Left ventricle myocardium inferior (tissue), 1 donor: ENCODE data around the gene CEACAM19. TPM values are rescaled to one million over a fixed set of nuclear protein-coding genes. Genes with fewer than 3 reads are reported as not detected.

Experiments used
- DNase-seq: peaks from one replicate; pipeline ENCODE4 v3.0.0-alpha.2; 2020
- H3K27ac ChIP-seq: fragments of 200-600 bp; replicated peaks from 2 replicates; pipeline ENCODE4 v1.8.0; 2021
- H3K27me3 ChIP-seq: fragments of 200-600 bp; 2 replicates; pipeline ENCODE4 v1.8.0; 2021; ENCODE audit warnings: low read depth
- H3K36me3 ChIP-seq: fragments of 200-600 bp; 2 replicates; pipeline ENCODE4 v1.8.0; 2021
- H3K4me1 ChIP-seq: fragments of 200-600 bp; 2 replicates; pipeline ENCODE4 v1.8.0; 2021
- H3K4me3 ChIP-seq: fragments of 200-600 bp; 2 replicates; pipeline ENCODE4 v1.8.0; 2021; ENCODE audit warnings: mild to moderate bottlenecking, moderate library complexity
- H3K9me3 ChIP-seq: fragments of 200-600 bp; replicated peaks from 2 replicates; pipeline ENCODE4 v1.8.0; 2021
- CTCF ChIP-seq: fragments of 200-600 bp; IDR thresholded peaks from 2 replicates; pipeline ENCODE4 v1.8.0; 2021; ENCODE audit warnings: antibody characterized with exemption, mild to moderate bottlenecking, borderline replicate concordance
- intact Hi-C: fragments of 100-400 bp; cut with micrococcal nuclease; formaldehyde crosslinking; loops from one replicate; pipeline ENCODE4 v1.11.0; 2022
- total RNA-seq: library from RNA; stranded (reverse); fragmentation: NEBNext Ultra II Directional; extraction: Animal tissue kit (Norgen Biotek cat#: 25700); gene quantifications from one replicate; pipeline ENCODE4 v1.2.1, GENCODE V29; 2021
- donor health status: DM: no; HTN: yes; CAD: no; lungs with severe emphysema.

Gene CEACAM19
- total RNA-seq, 1 donor from 2014 or later = 2.2 TPM

DNA sequence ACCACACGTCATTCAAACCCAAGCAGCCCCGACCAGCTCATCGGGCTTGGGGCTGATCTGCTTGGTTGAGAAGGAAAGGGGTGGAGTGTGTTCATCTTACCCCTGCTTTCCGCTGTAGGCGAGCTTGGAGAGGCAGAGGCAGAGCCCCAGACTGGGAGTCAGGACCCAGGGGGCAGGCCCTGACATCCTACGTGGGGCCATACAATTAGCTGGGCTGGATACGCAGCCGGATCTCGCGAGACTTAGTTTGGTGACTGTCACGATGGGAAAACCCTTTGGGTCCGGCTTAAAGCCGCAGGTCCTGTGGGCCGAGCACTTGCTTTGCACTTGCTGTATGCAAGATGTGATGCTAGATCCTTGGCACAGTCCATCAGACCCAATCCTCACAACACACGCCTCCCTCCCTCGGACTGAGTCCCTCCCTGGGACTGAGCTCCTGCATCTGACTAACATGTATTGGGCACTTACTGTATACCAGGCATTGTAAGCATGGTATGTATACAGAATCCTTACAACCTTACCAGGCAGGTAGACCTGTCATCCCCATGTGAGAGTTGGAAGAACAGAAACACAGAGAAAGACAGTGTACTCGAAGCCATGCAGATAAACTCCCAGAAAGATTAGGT, 31.4 kb downstream of the CEACAM19 start:
- no peak for DNase-seq
- Histone ChIP-seq H3K4me1 (no peaks in the 10 kb centered on the region), H3K27ac (no peak overlapping the region), H3K4me3 (no peak overlapping the region), H3K36me3 (no peaks in the 10 kb centered on the region), H3K9me3 (no peaks in the 10 kb centered on the region), H3K27me3 (no peaks in the 10 kb centered on the region)
- TF ChIP-seq CTCF = no peak
- intact Hi-C loops = no loop called here

DNA sequence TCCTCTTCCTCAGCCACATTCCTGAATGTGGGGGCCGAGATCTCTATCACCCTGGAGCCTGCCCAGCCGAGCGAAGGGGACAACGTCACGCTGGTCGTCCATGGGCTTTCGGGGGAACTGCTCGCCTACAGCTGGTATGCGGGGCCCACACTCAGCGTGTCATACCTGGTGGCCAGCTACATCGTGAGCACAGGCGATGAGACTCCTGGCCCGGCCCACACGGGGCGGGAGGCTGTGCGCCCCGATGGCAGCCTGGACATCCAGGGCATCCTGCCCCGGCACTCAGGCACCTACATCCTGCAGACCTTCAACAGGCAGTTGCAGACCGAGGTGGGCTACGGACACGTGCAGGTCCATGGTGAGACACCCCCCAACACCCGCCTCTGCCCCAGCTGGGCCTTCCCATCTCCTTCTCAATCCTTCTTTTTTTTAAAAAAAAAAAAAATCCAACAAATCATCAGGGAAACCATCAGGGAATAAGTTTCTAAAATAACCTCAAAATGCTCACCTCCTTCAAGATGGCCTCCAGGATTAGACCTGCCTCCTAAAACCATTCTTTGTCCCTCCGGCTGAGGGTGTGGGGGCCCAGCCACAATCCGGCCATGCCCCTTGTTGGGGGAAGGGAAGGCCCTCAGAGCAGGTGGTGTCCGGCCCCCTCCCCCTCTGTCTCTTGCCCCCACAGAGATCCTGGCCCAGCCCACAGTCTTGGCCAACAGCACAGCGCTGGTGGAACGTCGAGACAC, 32.2 kb downstream of the CEACAM19 start:
- DNase-seq = no peak
- Histone ChIP-seq H3K36me3 (no peaks in the 10 kb centered on the region), H3K27me3 (no peaks in the 10 kb centered on the region), H3K4me3 (no peak overlapping the region), H3K4me1 (no peaks in the 10 kb centered on the region), H3K27ac (no peak overlapping the region), H3K9me3 (no peaks in the 10 kb centered on the region)
- intact Hi-C loops = no loop called here
- no peak for TF ChIP-seq CTCF

DNA sequence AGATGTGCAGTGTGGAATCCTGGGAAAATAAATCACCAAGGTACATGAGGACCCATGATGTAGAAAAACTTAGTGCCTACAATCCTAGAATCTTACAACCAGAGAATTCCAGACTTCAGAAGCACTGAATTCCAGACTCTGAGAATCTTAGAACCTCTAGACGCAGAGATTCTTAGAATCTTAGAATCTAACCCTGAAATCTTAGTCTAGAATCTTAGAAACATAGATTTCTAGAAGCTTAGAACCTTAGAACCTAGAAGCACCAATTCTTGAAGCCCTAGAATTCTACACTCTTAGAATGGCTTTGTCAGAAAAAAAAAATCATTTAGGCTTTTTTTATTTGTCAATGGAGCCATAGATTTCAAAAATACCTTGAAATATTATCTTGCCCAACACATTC, 33.7 kb downstream of the CEACAM19 start:
- Histone ChIP-seq H3K4me1 (no peaks in the 10 kb centered on the region), H3K4me3 (no peak overlapping the region), H3K36me3 (no peaks in the 10 kb centered on the region), H3K27me3 (no peaks in the 10 kb centered on the region), H3K9me3 (no peaks in the 10 kb centered on the region), H3K27ac (no peak overlapping the region)
- intact Hi-C loops = no loop called here
- DNase-seq = no peak
- TF ChIP-seq CTCF = no peak

DNA sequence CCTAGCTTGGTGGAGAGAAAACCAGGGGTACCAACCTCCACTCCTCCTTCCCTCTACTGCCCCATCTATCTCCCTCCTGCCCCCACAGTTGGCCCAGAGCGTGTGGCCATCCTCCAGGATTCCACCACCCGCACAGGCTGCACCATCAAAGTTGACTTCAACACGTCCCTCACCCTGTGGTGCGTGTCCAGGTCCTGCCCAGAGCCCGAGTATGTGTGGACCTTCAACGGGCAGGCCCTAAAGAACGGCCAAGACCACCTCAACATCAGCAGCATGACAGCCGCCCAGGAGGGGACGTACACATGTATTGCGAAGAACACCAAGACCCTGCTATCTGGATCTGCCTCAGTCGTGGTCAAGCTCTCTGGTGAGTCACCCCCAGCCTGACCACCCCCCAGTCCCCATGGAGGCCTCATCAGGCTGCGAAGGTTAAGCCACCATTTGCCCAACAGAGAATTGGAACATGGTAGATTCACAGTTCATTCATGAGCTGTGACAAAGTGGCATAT, 34.3 kb downstream of the CEACAM19 start:
- no peak for DNase-seq
- Histone ChIP-seq H3K36me3 (no peaks in the 10 kb centered on the region), H3K4me3 (no peak overlapping the region), H3K4me1 (no peaks in the 10 kb centered on the region), H3K27ac (no peak overlapping the region), H3K9me3 (no peaks in the 10 kb centered on the region), H3K27me3 (no peaks in the 10 kb centered on the region)
- intact Hi-C loops = no loop called here
- TF ChIP-seq CTCF = no peak

DNA sequence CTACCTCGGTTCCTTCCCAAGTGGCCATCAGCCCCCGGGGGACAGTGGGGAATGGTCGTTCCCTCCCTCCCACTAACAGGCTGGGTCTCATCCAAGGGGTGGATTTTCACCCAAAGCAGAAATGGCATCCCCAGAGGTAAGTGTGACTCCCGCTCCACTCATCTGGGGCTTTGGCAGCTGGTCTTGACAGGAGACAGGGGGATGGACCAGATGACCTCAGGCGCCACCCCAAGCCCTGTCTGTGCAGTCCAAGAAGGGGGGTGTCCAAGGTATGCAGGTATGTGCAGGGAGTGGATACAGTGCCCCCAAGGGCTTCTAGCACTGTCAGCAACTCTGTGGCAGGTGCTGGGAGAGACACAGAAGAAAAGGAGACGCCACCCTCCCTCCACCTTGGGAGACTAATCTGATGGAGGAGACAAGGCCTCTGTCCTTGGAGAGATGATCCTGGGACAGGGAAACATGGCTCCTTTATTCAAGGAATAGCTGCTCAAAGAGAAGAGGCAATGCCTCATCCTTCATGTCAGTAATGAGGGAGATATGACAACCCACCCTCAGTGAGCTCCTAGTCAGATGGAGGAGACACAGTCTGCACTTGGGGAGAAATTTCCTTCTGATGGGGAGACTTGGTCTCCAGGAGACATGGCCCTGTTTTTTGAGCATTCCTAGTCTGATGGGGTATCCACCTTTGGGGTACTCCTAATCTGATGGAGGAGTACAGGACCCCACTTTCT, 35.4 kb downstream of the CEACAM19 start:
- Histone ChIP-seq H3K27me3 (no peaks in the 10 kb centered on the region), H3K4me3 (no peak overlapping the region), H3K4me1 (no peaks in the 10 kb centered on the region), H3K27ac (no peak overlapping the region), H3K36me3 (no peaks in the 10 kb centered on the region), H3K9me3 (no peaks in the 10 kb centered on the region)
- DNase-seq = no peak
- intact Hi-C loops = no loop called here
- TF ChIP-seq CTCF = no peak
